OCI-LY1 (cell line): ENCODE measurements around the gene ZNF710.

ENCODE experiments used
- EZH2 ChIP-seq: fragments of 200-600 bp; sonication (generic), shearing (Covaris generic); IDR thresholded peaks from 2 replicates; pipeline ENCODE4 v1.8.0; 2017; ENCODE audit warnings: borderline replicate concordance, mixed run types, mild to moderate bottlenecking, antibody characterized with exemption, low read length, moderate library complexity, mixed read lengths
- TF ChIP-seq, protein P1 (sequence below): fragments of 200-600 bp; sonication (generic), shearing (Covaris generic); IDR thresholded peaks from 2 replicates; pipeline ENCODE4 v1.5.1; 2017; ENCODE audit warnings: mild to moderate bottlenecking, antibody characterized with exemption, low read length, moderate library complexity, mixed read lengths

DNA sequence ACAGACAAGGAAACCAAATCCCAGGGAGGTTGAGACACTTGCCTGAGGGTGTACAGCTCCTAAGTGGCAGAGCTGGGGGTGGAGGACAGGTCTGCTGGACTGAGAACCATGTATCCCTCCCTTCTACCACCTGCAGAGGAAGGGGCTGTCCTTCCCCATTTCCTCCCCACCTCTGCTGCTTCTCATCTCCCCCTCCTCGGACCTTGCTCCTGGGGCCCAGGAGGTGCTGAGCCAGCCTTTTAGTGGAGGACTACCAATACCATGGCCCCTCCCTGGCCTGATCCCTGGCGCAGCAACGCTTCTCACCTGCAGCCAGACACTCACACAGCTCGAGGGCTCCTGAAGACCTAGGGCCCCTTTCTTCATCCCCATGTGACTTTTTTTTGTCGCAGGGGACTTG, 50.8 kb downstream of the ZNF710 start:
- TF ChIP-seq, protein P1, sequence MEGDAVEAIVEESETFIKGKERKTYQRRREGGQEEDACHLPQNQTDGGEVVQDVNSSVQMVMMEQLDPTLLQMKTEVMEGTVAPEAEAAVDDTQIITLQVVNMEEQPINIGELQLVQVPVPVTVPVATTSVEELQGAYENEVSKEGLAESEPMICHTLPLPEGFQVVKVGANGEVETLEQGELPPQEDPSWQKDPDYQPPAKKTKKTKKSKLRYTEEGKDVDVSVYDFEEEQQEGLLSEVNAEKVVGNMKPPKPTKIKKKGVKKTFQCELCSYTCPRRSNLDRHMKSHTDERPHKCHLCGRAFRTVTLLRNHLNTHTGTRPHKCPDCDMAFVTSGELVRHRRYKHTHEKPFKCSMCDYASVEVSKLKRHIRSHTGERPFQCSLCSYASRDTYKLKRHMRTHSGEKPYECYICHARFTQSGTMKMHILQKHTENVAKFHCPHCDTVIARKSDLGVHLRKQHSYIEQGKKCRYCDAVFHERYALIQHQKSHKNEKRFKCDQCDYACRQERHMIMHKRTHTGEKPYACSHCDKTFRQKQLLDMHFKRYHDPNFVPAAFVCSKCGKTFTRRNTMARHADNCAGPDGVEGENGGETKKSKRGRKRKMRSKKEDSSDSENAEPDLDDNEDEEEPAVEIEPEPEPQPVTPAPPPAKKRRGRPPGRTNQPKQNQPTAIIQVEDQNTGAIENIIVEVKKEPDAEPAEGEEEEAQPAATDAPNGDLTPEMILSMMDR = no peak
- no peak for TF ChIP-seq EZH2
